NB4 (cell line): ENCODE data around the gene PRIMPOL.
A peak's percentile ranks its signal among the peaks of the same experiment; 100 is the strongest.
"Not testable (repeated sequence)": the region's sequence is repeated elsewhere in the genome, so short reads cannot be mapped to it uniquely, and the experiment has no call there.

ENCODE experiments used
- DNase-seq: peaks from one replicate; pipeline ENCODE4 v3.0.0; 2010; ENCODE audit warnings: low read depth
- H3K4me3 ChIP-seq: one replicate; pipeline ENCODE4 v1.5.1; 2011; ENCODE audit warnings: mild to moderate bottlenecking, low read depth, low read length, moderate library complexity
- CTCF ChIP-seq: IDR thresholded peaks from one replicate; pipeline ENCODE4 v1.5.1; 2012; ENCODE audit warnings: low read depth, low read length
- MYC ChIP-seq: IDR thresholded peaks from 2 replicates; pipeline ENCODE4 v1.6.1; 2011; ENCODE audit warnings: low read depth, low read length
- POLR2A ChIP-seq: IDR thresholded peaks from 2 replicates; pipeline ENCODE4 v1.6.1; 2011; ENCODE audit warnings: mild to moderate bottlenecking; ENCODE audit not compliant: insufficient read length; ENCODE audit errors: extremely low read depth
- TF ChIP-seq, protein P1 (sequence below): IDR thresholded peaks from 2 replicates; pipeline ENCODE4 v1.6.1; 2011; ENCODE audit warnings: low read depth, low read length

Gene PRIMPOL, protein sequence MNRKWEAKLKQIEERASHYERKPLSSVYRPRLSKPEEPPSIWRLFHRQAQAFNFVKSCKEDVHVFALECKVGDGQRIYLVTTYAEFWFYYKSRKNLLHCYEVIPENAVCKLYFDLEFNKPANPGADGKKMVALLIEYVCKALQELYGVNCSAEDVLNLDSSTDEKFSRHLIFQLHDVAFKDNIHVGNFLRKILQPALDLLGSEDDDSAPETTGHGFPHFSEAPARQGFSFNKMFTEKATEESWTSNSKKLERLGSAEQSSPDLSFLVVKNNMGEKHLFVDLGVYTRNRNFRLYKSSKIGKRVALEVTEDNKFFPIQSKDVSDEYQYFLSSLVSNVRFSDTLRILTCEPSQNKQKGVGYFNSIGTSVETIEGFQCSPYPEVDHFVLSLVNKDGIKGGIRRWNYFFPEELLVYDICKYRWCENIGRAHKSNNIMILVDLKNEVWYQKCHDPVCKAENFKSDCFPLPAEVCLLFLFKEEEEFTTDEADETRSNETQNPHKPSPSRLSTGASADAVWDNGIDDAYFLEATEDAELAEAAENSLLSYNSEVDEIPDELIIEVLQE

DNA sequence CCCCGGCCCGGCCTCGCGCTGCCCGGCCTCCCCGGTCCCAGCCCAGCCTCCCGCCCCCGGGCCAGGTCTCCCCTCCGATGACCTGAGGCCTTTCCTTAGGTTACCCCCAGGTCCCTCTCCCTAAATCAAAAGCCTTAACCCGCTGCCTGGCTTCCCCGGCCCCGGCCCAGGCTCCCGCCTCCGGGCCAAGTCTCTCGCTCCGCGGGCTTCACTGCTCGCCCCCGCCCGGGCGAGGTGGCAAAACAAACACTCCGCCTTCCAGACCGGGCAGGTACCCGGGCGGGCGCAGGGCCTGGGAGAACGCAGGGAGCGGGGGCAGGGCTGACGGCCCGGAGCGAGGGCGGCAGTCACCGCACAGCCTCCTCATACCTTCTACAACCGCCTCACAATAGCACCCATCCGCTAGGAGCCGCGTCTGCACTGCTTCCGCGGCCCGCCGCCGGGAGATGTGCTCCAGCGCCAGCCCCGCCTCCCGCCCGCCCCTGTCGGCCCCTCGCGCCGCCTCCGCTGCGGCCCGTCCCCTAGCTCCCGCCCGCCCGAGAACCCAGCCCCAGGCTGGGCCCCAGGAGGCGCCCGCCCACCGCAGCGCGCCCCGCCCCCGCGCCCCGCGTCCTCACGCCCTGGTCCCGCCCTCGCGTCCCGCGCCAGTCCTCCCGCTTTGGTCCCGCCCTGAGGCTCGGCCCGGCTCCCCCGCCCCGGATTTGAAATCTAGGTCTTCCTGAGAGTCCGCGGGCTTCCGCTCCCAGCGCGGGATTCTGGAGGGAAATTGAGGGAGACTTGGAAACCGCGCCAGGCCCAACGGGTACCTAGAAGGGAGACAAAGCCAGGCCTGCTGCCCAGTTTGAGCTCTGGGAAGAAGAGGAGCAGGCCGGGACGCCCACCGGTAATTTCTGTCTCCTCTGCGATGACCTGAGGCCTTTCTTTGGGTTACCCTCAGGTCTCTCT is at the start of gene PRIMPOL, which contains the start of gene CASP3:
Gene PRIMPOL (plus strand): TSS at position 713 of the 945 bp plus-strand sequence. CDS start 7,403 bp downstream, outside the sequence.
Gene CASP3 (minus strand): TSS at position 422 of the 945 bp plus-strand sequence. CDS start 10,994 bp downstream, outside the sequence.
- DNase-seq, result peak; percentile 96
- H3K4me3 ChIP-seq, result peak within 1 kb of the TSS; percentile 88
- peak; percentile 73 for TF ChIP-seq POLR2A
- TF ChIP-seq CTCF, result no peak
- TF ChIP-seq MYC, result no peak

- not testable (repeated sequence) for DNase-seq, H3K4me3 ChIP-seq
Measured at GRCh38 chr4:184600982-184601381, 48.6 kb upstream of the PRIMPOL start.

GRCh38 chr4:184602857-184603256 is 46.7 kb upstream of the PRIMPOL start:
- DNase-seq, H3K4me3 ChIP-seq: not testable (repeated sequence)

- H3K4me3 ChIP-seq, DNase-seq: not testable (repeated sequence)
Measured at GRCh38 chr4:184607429-184607828, 42.1 kb upstream of the PRIMPOL start.

- no peak for DNase-seq
- H3K4me3 ChIP-seq, result no peak overlapping the region
- TF ChIP-seq MYC (no peak), CTCF (no peak), POLR2A (no peak)
- TF ChIP-seq, protein P1, sequence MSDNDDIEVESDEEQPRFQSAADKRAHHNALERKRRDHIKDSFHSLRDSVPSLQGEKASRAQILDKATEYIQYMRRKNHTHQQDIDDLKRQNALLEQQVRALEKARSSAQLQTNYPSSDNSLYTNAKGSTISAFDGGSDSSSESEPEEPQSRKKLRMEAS, result no peak
Measured at GRCh38 chr4:184612074-184612473, 37.5 kb upstream of the PRIMPOL start.

GRCh38 chr4:184613405-184613804 is 36.1 kb upstream of the PRIMPOL start:
- no peak for DNase-seq
- H3K4me3 ChIP-seq, result no peak overlapping the region
- TF ChIP-seq MYC, result no peak
- no peak for TF ChIP-seq CTCF
- TF ChIP-seq, protein P1, result no peak
- no peak for TF ChIP-seq POLR2A

- TF ChIP-seq CTCF (no peak), POLR2A (no peak), MYC (no peak)
- TF ChIP-seq, protein P1, result no peak
- no peak for DNase-seq
- H3K4me3 ChIP-seq, result no peak overlapping the region
Measured at GRCh38 chr4:184614509-184614908, 35.0 kb upstream of the PRIMPOL start.

- H3K4me3 ChIP-seq, DNase-seq: not testable (repeated sequence)
Measured at GRCh38 chr4:184616168-184616567, 33.4 kb upstream of the PRIMPOL start.
